HG02642 (cell line): ENCODE results near the gene POLH.

Experiments
- ATAC-seq: cut with Tn5 transposase; IDR thresholded peaks from one replicate; pipeline ENCODE4 v1.9.1; 2021; ENCODE audit warnings: mild to moderate bottlenecking; ENCODE audit not compliant: unreplicated experiment, poor library complexity

The POLH gene

DNA sequence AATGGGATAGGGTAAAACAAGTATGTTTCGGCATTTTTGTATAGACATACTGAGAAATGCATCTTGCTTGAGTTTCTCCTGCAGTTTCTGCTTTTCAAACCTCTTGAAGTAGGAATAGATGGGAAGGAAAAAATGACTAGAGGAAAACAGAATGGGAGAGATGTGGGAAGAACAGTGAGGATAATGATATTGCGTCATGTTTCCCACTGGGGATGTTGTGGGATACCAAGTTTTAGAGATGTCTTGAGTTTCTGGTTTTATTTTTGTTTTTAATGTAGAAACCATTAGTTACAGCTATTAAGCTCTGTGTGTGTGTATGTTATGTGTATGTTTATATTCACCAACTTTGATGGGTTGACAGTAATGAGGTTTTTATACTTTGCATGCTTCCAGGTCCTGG, 24.6 kb downstream of the POLH start:
- ATAC-seq: no peak

DNA sequence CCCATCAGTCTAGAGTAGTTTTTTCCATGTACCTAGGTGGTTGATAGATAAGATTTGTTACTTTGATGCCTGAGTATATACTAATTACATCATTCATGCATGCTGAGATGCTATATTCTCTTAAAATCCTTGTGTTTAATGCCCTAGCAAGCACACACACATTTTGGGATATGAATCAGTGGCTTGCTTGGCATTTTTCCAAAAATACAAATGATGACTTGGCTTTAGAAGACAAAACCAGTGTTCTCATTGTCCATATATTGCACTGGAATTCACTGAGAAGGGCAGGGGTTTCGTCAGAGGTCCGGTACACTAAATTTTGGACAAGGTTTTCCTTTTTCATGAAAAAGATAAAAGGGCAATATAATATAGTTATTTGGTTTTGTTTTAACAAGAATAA, 28.2 kb downstream of the POLH start:
- no peak for ATAC-seq

GRCh38 chr6:43606019-43606418, 30.0 kb downstream of the POLH start:
- no peak for ATAC-seq

DNA sequence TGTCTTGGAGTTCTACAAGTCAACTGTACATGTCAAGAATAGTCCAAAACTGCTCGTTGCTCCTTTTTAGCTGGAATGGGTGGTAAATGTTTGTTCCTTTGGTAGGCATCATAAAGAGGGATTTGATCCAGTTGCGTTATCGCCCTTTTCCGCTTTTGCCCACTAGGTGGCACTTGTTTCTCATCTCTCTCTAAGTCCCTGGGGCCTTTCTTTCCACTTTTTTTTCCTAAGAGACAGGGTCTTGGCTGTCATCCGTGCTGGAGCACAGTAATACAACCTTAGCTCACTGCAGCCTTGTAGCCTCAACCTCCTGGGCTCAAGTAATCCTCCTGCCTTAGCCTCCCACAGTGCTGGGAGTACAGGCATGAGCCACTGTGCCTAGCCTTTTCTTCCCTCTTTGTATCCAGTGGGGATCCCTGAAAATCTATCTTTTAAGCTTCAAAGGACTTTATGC, 32.4 kb downstream of the POLH start:
- ATAC-seq: no peak

GRCh38 chr6:43608807-43609206, 32.8 kb downstream of the POLH start:
- ATAC-seq: no peak

- no peak for ATAC-seq
These were observed 33.4 kb downstream of the POLH start for GRCh38 chr6:43609402-43609801.

DNA sequence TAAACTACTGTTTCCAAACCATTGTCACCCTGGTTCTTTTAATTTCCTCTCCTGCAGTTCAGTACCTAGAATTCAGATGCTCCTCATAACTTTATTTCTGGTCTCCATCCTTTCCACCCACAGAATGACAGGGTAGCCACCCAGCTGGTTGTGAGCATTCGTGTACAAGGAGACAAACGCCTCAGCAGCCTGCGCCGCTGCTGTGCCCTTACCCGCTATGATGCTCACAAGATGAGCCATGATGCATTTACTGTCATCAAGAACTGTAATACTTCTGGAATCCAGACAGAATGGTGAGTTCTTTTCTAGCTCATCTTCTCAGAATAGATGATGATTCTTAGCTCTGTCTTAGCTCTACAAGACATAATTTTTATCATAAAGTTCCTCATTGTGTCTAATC, 34.4 kb downstream of the POLH start:
- no peak for ATAC-seq

DNA sequence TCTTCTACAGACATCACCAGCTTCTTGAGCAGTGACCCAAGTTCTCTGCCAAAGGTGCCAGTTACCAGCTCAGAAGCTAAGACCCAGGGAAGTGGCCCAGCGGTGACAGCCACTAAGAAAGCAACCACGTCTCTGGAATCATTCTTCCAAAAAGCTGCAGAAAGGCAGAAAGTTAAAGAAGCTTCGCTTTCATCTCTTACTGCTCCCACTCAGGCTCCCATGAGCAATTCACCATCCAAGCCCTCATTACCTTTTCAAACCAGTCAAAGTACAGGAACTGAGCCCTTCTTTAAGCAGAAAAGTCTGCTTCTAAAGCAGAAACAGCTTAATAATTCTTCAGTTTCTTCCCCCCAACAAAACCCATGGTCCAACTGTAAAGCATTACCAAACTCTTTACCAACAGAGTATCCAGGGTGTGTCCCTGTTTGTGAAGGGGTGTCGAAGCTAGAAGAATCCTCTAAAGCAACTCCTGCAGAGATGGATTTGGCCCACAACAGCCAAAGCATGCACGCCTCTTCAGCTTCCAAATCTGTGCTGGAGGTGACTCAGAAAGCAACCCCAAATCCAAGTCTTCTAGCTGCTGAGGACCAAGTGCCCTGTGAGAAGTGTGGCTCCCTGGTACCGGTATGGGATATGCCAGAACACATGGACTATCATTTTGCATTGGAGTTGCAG, 37.9 kb downstream of the POLH start:
- no peak for ATAC-seq

DNA sequence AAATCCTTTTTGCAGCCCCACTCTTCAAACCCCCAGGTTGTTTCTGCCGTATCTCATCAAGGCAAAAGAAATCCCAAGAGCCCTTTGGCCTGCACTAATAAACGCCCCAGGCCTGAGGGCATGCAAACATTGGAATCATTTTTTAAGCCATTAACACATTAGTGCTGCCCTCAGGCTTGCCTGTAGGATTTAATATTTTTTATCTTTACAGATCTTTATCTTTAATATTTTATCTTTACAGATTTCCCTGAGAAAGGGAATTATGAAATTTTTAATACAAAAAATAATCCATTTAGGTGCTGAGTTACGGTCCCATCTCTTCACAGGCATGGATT, 38.4 kb downstream of the POLH start:
- ATAC-seq: no peak

GRCh38 chr6:43616725-43617472, 40.9 kb downstream of the POLH start:
- ATAC-seq: no peak

GRCh38 chr6:43621078-43621835, 45.3 kb downstream of the POLH start:
- ATAC-seq: no peak

GRCh38 chr6:43621836-43622180, 45.8 kb downstream of the POLH start:
- no peak for ATAC-seq

- ATAC-seq: no peak
These were observed 46.6 kb downstream of the POLH start for GRCh38 chr6:43622541-43622940.

DNA sequence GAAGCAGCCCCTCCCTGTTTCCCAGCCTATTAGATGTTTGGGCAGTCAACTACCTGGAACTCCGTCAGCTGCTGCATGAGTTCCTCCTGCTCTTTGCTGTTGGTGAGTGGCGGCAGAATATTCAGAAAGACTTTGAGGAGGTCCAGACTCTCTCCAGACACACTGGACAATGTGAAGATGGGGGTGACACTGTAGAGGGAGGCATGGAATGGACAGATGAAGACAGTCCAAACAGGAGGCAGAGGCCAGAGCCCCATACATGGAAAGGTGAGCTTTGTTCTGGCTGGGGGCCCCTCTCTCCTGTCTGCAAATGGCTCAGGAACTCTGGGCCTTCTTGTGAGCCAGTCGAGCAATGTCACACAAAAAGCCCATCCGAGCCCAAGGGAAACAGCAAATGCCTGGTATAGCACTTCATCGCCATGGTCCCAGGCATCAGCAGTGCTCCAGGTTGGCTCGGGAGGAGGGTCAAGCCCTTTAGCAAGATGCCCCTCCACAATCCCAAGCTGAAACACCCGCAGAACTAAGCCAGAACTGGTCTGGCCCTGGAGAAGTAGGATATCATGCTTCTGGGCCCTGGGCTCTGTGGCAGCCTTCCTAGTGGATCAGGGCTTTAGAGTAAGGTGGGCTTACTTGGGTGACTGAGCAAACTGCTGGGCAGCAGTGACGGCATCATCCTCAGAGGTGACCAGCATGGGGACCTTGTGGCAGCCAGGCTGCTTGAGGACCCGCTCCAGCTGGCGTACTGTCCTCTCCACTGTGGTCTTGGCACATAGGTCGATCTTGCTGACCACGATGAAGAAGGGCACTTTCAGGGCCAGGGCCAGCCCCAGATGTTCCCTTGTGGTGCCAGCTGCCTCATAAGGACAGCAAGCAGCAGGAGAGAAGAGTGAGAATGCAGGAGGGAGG, 48.1 kb downstream of the POLH start:
- ATAC-seq: no peak

DNA sequence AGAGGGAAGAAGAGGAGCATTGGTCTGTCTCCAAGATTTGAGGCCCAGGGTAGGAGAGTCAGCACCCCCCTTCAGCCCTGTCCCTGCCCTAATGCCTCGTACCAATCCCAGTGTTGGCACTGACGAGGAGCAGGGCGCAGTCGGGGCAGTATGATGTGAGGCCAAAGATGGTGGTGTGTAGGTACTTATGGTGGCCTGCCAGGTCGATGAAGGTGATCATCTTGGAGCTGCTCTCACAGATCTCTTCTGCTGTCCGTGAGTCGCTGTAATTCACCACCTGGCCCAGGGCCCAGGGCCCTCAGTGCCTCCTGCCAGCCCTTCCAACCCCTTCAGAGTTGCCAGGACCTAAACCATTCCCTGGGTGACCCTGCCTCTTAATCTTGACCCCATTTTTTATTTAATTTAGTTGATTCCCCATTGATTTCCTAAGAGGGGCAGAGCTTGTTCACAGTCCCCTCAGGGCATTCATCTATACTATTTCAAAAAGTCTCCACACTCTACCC, 48.9 kb downstream of the POLH start:
- no peak for ATAC-seq

- ATAC-seq: no peak
These were observed 49.5 kb downstream of the POLH start for GRCh38 chr6:43625393-43625992.

GRCh38 chr6:43627008-43627825, 51.2 kb downstream of the POLH start:
- no peak for ATAC-seq

DNA sequence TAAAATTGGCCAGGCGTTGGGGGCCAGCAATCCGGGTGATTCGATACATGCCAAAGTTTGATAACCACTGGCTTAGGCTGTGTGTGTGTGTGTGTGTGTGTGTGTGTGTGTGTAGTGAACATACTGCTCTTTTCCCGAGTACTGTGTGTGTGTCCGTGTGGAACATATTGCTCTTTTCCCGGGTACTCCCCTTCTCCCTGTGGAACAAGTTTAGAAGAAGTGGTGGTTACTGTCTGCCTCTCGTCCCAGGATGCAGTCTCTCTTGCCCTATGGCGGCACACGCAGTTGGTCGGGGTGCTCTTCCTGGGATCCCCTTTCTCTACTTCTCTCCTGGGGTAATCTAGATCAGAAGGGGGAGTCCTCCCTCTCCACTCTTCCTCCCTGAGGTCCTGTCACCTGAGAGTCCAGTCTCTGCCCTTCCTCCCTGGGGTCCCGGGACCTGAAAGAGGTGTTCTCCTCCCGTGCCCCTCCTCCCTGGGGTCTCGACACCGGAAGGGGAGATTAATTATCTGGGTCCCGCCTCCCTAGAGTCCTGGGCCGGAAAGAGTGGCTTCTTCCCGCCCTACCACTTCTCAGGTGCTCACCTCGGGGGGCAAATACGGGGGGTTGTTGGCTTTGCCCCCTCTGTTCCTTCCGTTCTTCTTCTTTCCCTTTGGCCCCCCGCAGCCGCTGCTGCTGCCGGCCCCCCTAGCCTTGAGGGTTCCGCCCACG, 52.6 kb downstream of the POLH start:
- ATAC-seq: peak; percentile 24
